GM23248 (cell line): ENCODE data around the gene GPR162.

ENCODE experiments used
- EZH2 ChIP-seq: fragments of 200-600 bp; sonication (generic); IDR thresholded peaks from 2 replicates; pipeline ENCODE4 v1.6.1; 2018; ENCODE audit warnings: antibody characterized with exemption, mild to moderate bottlenecking; ENCODE audit not compliant: insufficient read depth, poor library complexity, severe bottlenecking
- EZH2phosphoT487 ChIP-seq: fragments of 200-600 bp; sonication (generic); IDR thresholded peaks from 2 replicates; pipeline ENCODE4 v1.6.1; 2018; ENCODE audit warnings: antibody characterized with exemption, moderate library complexity, mild to moderate bottlenecking, low read depth; ENCODE audit not compliant: insufficient read depth

- TF ChIP-seq EZH2 (no peak), EZH2phosphoT487 (no peak)
Observed at GRCh38 chr12:6788972-6789924, 32.4 kb upstream of the GPR162 start, which contains the start of gene CD4.
